PC-9 (cell line): ENCODE results near the gene EPHB2. TPM values are rescaled to one million over a fixed set of nuclear protein-coding genes. Genes with fewer than 3 reads are reported as not detected.

ENCODE experiments used
- BruUV-seq: library from RNA; stranded (reverse); fragments of 400-500 nt; replicated peaks from 2 replicates; lab custom pipeline; 2021; lab: Mats Ljungman, UMichigan
- CTCF ChIA-PET: fragments of 300-600 bp; sonication (Branson Sonifier 250); formaldehyde crosslinking; loops from one replicate; lab custom pipeline; 2022; ENCODE audit warnings: antibody characterized with exemption; lab: Charles Lee
- POLR2A ChIA-PET: fragments of 300-600 bp; sonication (Branson Sonifier 250); formaldehyde crosslinking; loops from one replicate; lab custom pipeline; 2022; ENCODE audit warnings: antibody characterized with exemption; ENCODE audit not compliant: unreplicated experiment; lab: Charles Lee
- DNase-seq, 2 experiments: peaks; one replicate each; pipeline versions ENCODE4 v3.0.0 to v3.0.0-alpha.2; 2015 to 2022; ENCODE audit warnings: mixed read lengths in 1 of 2
- H2AFZ ChIP-seq: fragments of 200-600 bp; sonication (generic); 2 replicates; pipeline ENCODE4 v1.8.1; 2017; ENCODE audit warnings: antibody characterized with exemption
- H3F3A ChIP-seq: fragments of 200-600 bp; sonication (generic); 2 replicates; pipeline ENCODE4 v1.8.1; 2017; ENCODE audit warnings: antibody characterized with exemption, mild to moderate bottlenecking, low read depth; ENCODE audit not compliant: insufficient read depth
- H3K27ac ChIP-seq: fragments of 200-600 bp; sonication (generic); 2 replicates; pipeline ENCODE4 v1.6.1; 2016; ENCODE audit warnings: mixed run types
- H3K27me3 ChIP-seq: fragments of 200-600 bp; sonication (generic); 2 replicates; pipeline ENCODE4 v1.6.1; 2016; ENCODE audit warnings: low read depth, mixed run types; ENCODE audit not compliant: insufficient read depth
- H3K36me3 ChIP-seq: fragments of 200-600 bp; sonication (generic); 2 replicates; pipeline ENCODE4 v1.6.1; 2016; ENCODE audit warnings: low read depth, mixed run types
- H3K4me1 ChIP-seq: fragments of 200-600 bp; sonication (generic); replicated peaks from 2 replicates; pipeline ENCODE4 v1.6.1; 2016; ENCODE audit warnings: mixed run types; ENCODE audit not compliant: insufficient read depth
- H3K4me2 ChIP-seq: fragments of 200-600 bp; sonication (generic); 2 replicates; pipeline ENCODE4 v1.6.1; 2017; ENCODE audit warnings: mixed run types
- H3K4me3 ChIP-seq: fragments of 200-600 bp; sonication (generic); 2 replicates; pipeline ENCODE4 v1.6.1; 2016; ENCODE audit warnings: mixed run types
- H3K79me2 ChIP-seq: fragments of 200-600 bp; sonication (generic); 2 replicates; pipeline ENCODE4 v1.6.1; 2017; ENCODE audit warnings: low read depth, mixed run types
- H3K9me2 ChIP-seq: fragments of 200-600 bp; sonication (generic); 2 replicates; pipeline ENCODE4 v1.8.1; 2017; ENCODE audit warnings: mild to moderate bottlenecking; ENCODE audit not compliant: insufficient read depth
- H3K9me3 ChIP-seq: fragments of 200-600 bp; sonication (generic); 2 replicates; pipeline ENCODE4 v1.8.1; 2016; ENCODE audit warnings: low read depth; ENCODE audit not compliant: insufficient read depth
- H4K20me1 ChIP-seq: fragments of 200-600 bp; sonication (generic); 2 replicates; pipeline ENCODE4 v1.8.1; 2017; ENCODE audit not compliant: insufficient read depth
- CTCF ChIP-seq: fragments of 200-600 bp; sonication (generic); conservative IDR thresholded peaks from 2 replicates; pipeline ENCODE4 v1.6.1; 2017; ENCODE audit warnings: mixed run types, antibody characterized with exemption, mild to moderate bottlenecking, moderate library complexity
- EZH2 ChIP-seq: fragments of 200-600 bp; sonication (generic); IDR thresholded peaks from 2 replicates; pipeline ENCODE4 v1.8.0; 2017; ENCODE audit warnings: antibody characterized with exemption, low read depth
- intact Hi-C: fragments of 100-400 bp; cut with micrococcal nuclease; formaldehyde crosslinking; loops from one replicate; pipeline ENCODE4 v1.10.0; 2022; ENCODE audit not compliant: unreplicated experiment
- total RNA-seq: library from RNA; stranded (reverse); gene quantifications from 2 replicates; pipeline ENCODE4 v1.2.3, GENCODE V29; 2021

Gene EPHB2
- total RNA-seq, 1 experiment from 2014 or later, result 26.7 TPM

GRCh38 chr1:22957066-22957465 is 246.4 kb downstream of the EPHB2 start:
- H3K9me3 ChIP-seq, result no peaks in the 10 kb centered on the region
- H4K20me1 ChIP-seq, result no peaks in the 10 kb centered on the region
- no peaks in the 10 kb centered on the region for H3F3A ChIP-seq
- H3K79me2 ChIP-seq, result no peaks in the 10 kb centered on the region
- H3K27ac ChIP-seq, result no peak overlapping the region
- H3K36me3 ChIP-seq, result no peaks in the 10 kb centered on the region
- no peak overlapping the region for H3K4me3 ChIP-seq
- no peak overlapping the region for H3K4me2 ChIP-seq
- CTCF ChIA-PET, result interaction anchor here (0.5 kb wide), 1 partner anchor 311 kb away, joined by 3 read pairs; no protein-coding TSS in a partner anchor
- no peaks in the 10 kb centered on the region for H3K9me2 ChIP-seq
- H2AFZ ChIP-seq, result no peak overlapping the region
- no peaks in the 10 kb centered on the region for H3K4me1 ChIP-seq
- intact Hi-C loops, result no loop called here
- BruUV-seq, result no TSS peak
- no peaks in the 10 kb centered on the region for H3K27me3 ChIP-seq
- TF ChIP-seq EZH2 (no peak), CTCF (no peak)
- POLR2A ChIA-PET, result no interaction called here
- DNase-seq, result no peak

- H2AFZ ChIP-seq, result no peak overlapping the region
- H3K9me2 ChIP-seq, result no peaks in the 10 kb centered on the region
- POLR2A ChIA-PET, result no interaction called here
- H3F3A ChIP-seq, result no peaks in the 10 kb centered on the region
- no peak for DNase-seq
- H3K9me3 ChIP-seq, result no peaks in the 10 kb centered on the region
- intact Hi-C loops, result no loop called here
- no peaks in the 10 kb centered on the region for H4K20me1 ChIP-seq
- H3K4me2 ChIP-seq, result no peak overlapping the region
- no TSS peak for BruUV-seq
- H3K4me3 ChIP-seq, result no peak overlapping the region
- TF ChIP-seq CTCF, result no peak
- no peak for TF ChIP-seq EZH2
- CTCF ChIA-PET, result no interaction called here
- no peaks in the 10 kb centered on the region for H3K27me3 ChIP-seq
- no peak overlapping the region for H3K27ac ChIP-seq
- no peaks in the 10 kb centered on the region for H3K4me1 ChIP-seq
- no peaks in the 10 kb centered on the region for H3K79me2 ChIP-seq
- H3K36me3 ChIP-seq, result no peaks in the 10 kb centered on the region
Observed at GRCh38 chr1:22958556-22958955, 247.9 kb downstream of the EPHB2 start.

DNA sequence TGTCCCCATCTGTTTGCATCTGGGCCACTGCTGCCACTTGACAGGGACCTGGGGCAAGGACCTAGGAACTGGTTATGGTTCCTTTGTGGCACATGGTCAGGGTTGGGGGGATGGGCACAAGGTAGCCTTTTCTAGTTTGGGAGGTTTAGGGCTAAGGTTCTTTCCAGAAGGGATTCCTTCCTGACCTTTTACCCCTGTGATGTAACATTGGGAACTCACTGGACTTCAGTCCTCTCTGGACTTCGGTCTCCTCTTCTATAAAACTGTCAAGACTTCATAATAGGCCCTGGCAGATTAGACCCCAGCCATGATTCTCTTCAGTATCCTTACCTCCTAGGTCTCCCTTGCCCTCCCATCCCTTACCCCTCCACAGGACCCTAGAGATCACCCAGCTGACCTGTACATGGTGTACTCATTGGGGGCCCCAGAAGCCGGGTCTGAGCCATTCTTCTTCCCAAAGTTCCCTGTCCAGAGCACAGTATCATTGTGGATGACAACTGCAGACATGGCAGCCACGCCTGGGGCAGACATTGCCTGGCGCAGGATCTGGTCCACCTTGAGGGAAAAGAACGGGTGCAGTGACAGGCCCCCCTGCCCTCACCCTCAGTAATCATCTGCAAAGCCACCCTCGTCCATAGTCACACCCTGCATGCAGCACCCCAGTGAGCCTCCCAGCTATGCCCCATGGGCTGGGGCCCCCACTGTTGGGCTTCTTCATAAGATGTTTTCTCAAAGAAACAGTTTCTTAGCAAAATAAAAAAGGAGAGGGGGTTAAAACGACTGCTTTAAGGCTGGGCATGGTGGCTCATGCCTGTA is 249.1 kb downstream of the EPHB2 start:
- no peaks in the 10 kb centered on the region for H4K20me1 ChIP-seq
- H3K9me2 ChIP-seq, result no peaks in the 10 kb centered on the region
- CTCF ChIA-PET, result no interaction called here
- H3K4me3 ChIP-seq, result no peak overlapping the region
- no peaks in the 10 kb centered on the region for H3K4me1 ChIP-seq
- TF ChIP-seq CTCF (no peak), EZH2 (no peak)
- no peak for DNase-seq
- no peaks in the 10 kb centered on the region for H3F3A ChIP-seq
- intact Hi-C loops, result no loop called here
- no TSS peak for BruUV-seq
- H3K9me3 ChIP-seq, result no peaks in the 10 kb centered on the region
- H3K36me3 ChIP-seq, result no peaks in the 10 kb centered on the region
- no peak overlapping the region for H3K4me2 ChIP-seq
- no peak overlapping the region for H3K27ac ChIP-seq
- no peaks in the 10 kb centered on the region for H3K79me2 ChIP-seq
- POLR2A ChIA-PET, result no interaction called here
- H3K27me3 ChIP-seq, result no peaks in the 10 kb centered on the region
- H2AFZ ChIP-seq, result no peak overlapping the region
